CMK (cell line): Measurements from ENCODE around the gene CXCR1.
"Not testable (repeated sequence)": the region's sequence is repeated elsewhere in the genome, so short reads cannot be mapped to it uniquely, and the experiment has no call there.

Source experiments
- DNase-seq: peaks from one replicate; pipeline ENCODE4 v3.0.0-alpha.2; 2010; ENCODE audit warnings: low read depth

CXCR1 gene

GRCh38 chr2:218166791-218167190, at the start of gene CXCR1:
Gene CXCR1, minus strand, starts transcription at chr2:218166962. Its CDS starts 1,751 bp downstream, at chr2:218165211.
- DNase-seq = no peak

GRCh38 chr2:218216336-218216673, 49.5 kb upstream of the CXCR1 start:
- DNase-seq = no peak

GRCh38 chr2:218214116-218214515, 47.4 kb upstream of the CXCR1 start:
- no peak for DNase-seq

- DNase-seq = no peak
These were observed 42.3 kb upstream of the CXCR1 start for GRCh38 chr2:218209078-218209477.

GRCh38 chr2:218202266-218202665, 35.5 kb upstream of the CXCR1 start:
- no peak for DNase-seq

- DNase-seq = no peak
These were observed 30.2 kb upstream of the CXCR1 start for GRCh38 chr2:218196974-218197373.

- DNase-seq = no peak
These were observed 28.1 kb upstream of the CXCR1 start for GRCh38 chr2:218194880-218195279.

GRCh38 chr2:218193701-218194100, 26.9 kb upstream of the CXCR1 start:
- no peak for DNase-seq

- DNase-seq = no peak
These were observed 26.2 kb upstream of the CXCR1 start for GRCh38 chr2:218192902-218193430.

- DNase-seq = no peak
These were observed 21.8 kb upstream of the CXCR1 start for GRCh38 chr2:218188528-218188927.

- DNase-seq = no peak
These were observed 20.7 kb upstream of the CXCR1 start for GRCh38 chr2:218187296-218188015.

GRCh38 chr2:218186876-218187275, 20.1 kb upstream of the CXCR1 start:
- DNase-seq = no peak

- peak; percentile 40 for DNase-seq
These were observed 19.6 kb upstream of the CXCR1 start for GRCh38 chr2:218186355-218186766.

- DNase-seq = no peak
These were observed 17.6 kb upstream of the CXCR1 start for GRCh38 chr2:218184331-218184730.

GRCh38 chr2:218180467-218181114, 13.8 kb upstream of the CXCR1 start:
- no peak for DNase-seq

GRCh38 chr2:218179782-218180181, 13.0 kb upstream of the CXCR1 start:
- no peak for DNase-seq

- no peak for DNase-seq
These were observed 6.1 kb upstream of the CXCR1 start for GRCh38 chr2:218172845-218173244.

- not testable (repeated sequence) for DNase-seq
These were observed 5.0 kb upstream of the CXCR1 start for GRCh38 chr2:218171744-218172143.

GRCh38 chr2:218169757-218170546, 3.2 kb upstream of the CXCR1 start:
- DNase-seq = no peak

GRCh38 chr2:218168635-218169462, 2.1 kb upstream of the CXCR1 start:
- peak; percentile 18 for DNase-seq

- DNase-seq = no peak
These were observed 1.3 kb upstream of the CXCR1 start for GRCh38 chr2:218168016-218168415.

GRCh38 chr2:218162814-218163213, 3.9 kb downstream of the CXCR1 start:
- DNase-seq = no peak
